Measurements from ENCODE around the gene DHRSX.
"Not testable (repeated sequence)": the region's sequence is repeated elsewhere in the genome, so short reads cannot be mapped to it uniquely, and the experiment has no call there.

Gene DHRSX

DNA sequence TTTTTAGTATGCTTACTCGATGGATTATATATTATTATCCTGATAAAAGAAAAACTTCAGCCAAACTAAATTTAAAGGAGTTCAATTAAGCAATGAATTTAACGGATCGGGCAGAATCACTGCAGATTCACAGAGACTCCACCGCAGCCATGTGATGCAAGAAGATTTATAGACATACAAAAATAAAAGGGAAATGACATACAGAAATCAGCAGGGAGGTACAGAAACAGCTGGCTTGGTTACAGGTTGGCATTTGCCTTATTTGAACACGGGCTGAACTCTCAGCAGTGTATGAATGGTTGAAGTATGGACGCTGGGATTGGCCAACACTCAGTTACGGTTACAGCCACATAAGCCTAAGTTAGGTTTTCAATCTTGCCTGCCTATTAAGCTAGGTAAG, 35.4 kb upstream of the DHRSX start:
- no peak for DNase-seq (ENCODE audit: low read depth)
- no peak overlapping the region for H3K4me3 ChIP-seq (ENCODE audit: low read depth, low read length)
- TF ChIP-seq, protein P1, sequence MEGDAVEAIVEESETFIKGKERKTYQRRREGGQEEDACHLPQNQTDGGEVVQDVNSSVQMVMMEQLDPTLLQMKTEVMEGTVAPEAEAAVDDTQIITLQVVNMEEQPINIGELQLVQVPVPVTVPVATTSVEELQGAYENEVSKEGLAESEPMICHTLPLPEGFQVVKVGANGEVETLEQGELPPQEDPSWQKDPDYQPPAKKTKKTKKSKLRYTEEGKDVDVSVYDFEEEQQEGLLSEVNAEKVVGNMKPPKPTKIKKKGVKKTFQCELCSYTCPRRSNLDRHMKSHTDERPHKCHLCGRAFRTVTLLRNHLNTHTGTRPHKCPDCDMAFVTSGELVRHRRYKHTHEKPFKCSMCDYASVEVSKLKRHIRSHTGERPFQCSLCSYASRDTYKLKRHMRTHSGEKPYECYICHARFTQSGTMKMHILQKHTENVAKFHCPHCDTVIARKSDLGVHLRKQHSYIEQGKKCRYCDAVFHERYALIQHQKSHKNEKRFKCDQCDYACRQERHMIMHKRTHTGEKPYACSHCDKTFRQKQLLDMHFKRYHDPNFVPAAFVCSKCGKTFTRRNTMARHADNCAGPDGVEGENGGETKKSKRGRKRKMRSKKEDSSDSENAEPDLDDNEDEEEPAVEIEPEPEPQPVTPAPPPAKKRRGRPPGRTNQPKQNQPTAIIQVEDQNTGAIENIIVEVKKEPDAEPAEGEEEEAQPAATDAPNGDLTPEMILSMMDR (IDR thresholded peaks at IDR 0.05; ENCODE audit: insufficient read depth, low read depth, low read length, missing control alignments), result no peak

DNA sequence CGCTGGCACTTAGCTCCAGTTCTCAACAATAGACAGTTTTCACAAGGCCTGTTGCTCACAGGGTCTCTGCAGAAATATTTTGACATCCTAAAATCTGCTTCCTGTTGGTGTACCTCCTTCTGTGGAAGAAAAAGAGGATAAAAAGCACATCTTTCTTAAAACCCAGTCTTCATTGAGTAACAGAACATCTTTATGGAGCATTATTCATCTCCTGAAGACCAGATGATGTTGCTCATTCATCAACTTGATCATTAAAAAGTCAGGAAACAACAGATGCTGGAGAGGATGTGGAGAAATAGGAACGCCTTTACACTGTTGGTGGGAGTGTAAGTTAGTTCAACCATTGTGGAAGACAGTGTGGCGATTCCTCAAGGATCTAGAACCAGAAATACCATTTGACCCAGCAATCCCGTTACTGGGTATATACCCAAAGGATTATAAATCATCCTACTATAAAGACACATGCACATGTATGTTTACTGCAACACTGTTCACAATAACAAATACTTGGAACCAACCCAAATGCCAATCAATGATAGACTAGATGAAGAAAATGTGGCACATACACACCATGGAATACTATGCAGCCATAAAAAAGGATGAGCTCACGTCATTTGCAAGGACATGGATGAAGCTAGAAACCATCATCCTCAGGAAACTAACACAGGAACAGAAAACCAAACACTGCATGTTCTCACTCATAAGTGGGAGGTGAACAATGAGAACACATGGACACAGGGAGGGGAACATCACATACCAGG, 33.7 kb upstream of the DHRSX start:
- not testable (repeated sequence) for H3K4me3 ChIP-seq (ENCODE audit: low read depth, low read length); DNase-seq (ENCODE audit: low read depth)

DNA sequence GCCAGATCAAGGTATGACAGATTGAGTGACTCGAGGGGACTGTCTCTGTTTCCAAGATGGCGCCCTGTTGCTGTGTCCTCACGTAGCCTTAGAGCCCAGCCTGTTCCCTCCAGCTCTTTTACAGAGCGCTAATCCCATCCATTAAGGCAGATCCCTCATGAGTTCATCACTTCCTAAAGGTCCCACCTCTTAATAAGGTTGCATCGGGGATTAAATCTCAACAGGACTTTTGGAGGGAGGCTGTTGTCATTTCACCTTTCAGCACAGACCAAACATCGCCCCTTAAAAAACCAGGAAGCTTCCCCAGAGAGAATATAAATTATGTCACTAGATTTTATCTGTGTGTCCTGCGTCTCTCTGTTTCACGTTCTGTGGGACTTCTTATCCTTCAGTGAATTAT, 32.6 kb upstream of the DHRSX start:
- H3K4me3 ChIP-seq (ENCODE audit: low read depth, low read length), result no peak overlapping the region
- TF ChIP-seq, protein P1 (IDR thresholded peaks at IDR 0.05; ENCODE audit: insufficient read depth, low read depth, low read length, missing control alignments), result no peak
- no peak for DNase-seq (ENCODE audit: low read depth)

DNA sequence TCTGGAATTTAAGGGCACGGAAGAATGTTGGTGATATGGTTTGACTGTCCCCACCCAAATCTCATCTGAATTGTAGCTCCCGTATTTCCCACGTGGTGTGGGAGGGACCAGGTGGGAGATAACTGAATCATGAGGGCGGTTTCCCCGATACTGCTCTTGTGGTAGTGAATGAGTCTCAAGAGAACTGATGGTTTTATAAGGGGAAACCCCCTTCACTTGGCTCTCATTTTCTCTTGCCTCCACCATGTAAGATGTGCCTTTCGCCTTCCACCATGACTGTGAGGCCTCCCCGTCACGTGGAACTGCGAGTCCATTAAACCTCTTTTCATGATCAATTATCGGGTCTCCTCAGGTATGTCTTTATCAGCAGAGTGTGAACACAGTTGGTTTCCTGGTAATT, 25.6 kb upstream of the DHRSX start:
- no peak overlapping the region for H3K4me3 ChIP-seq (ENCODE audit: low read depth, low read length)
- TF ChIP-seq, protein P1 (IDR thresholded peaks at IDR 0.05; ENCODE audit: insufficient read depth, low read depth, low read length, missing control alignments), result no peak
- peak; percentile 57 for DNase-seq (ENCODE audit: low read depth)

DNA sequence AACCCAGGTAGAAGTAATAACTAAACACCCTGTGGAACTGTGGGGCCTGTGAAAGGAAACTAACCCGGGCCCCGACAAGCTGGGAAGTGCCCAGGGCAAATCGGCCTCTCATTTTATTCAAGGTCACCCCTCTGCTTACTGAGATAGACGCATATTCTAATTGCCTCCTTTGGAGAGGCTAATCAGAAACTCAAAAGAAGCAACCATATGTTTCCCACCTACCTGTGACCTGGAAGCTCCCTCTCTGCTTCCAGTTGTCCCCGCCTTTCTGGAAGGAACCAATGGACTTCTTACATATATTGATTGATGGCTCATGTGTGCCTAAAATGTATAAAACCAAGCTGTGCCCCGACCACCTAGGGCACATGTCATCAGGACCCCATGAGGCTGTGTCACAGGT, 23.1 kb upstream of the DHRSX start:
- no peak for DNase-seq (ENCODE audit: low read depth)
- TF ChIP-seq, protein P1 (IDR thresholded peaks at IDR 0.05; ENCODE audit: insufficient read depth, low read depth, low read length, missing control alignments), result no peak
- H3K4me3 ChIP-seq (ENCODE audit: low read depth, low read length), result no peak overlapping the region

DNA sequence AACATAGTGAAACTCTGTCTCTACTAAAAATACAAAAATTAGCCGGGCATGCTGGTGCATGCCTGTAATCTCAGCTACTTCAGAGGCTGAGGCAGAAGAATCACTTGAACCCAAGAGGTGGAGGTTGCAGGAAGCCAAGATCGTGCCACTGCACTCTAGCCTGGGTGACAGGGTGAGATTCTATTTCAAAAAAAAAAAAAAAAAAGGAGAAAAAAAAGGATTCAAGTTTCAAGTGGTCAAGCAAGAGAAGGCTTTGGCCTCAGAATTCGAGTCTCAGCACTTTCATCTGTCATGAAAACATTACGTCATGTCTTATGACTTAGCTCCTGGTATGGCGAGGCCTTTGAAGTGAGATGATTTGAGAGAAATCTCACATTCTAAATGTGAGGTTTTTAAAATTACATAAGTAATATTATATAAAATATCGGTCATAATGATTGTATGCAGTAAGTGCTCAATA, 21.2 kb upstream of the DHRSX start:
- no peak overlapping the region for H3K4me3 ChIP-seq (ENCODE audit: low read depth, low read length)
- DNase-seq (ENCODE audit: low read depth), result peak; percentile 73
- TF ChIP-seq, protein P1 (IDR thresholded peaks at IDR 0.05; ENCODE audit: insufficient read depth, low read depth, low read length, missing control alignments), result no peak

DNA sequence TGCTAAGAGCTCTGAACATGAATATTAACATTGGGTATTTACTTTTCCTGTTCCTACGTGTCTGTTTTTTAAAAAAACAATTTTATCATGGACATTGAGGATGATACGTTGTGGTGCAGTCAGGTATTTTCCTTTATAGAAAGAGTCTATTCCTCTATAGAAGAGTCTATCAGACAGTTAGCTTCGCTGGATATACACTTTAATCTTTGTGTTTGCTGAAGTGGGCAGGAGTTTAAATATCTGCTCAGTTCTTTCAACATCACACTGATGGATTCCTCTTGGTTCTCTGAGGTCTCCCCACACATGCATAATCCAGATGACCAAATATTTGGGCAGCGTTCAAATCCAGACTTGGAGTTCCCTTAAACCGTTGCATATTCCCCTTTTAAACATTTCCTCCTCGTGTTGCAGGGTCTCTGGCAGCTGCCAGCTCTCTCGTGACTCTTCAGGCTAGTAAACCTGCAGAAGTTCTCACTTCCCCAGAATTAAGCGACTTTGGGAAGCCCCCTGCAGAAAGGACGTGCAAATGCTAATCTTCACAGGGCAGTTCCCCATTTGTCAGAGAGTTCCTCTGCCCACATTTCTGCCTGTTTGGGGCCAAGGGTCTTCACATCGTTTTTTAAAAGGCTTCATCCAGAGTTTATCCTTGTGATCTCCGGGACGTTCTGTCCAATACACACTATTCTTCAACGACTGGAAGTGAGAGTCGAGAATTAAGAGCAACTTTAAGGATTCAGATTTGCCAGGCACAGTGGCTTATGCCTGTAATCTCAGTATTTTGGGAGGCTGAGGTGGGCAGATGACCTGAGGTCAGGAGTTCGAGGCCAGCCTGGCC, 20.5 kb upstream of the DHRSX start:
- H3K4me3 ChIP-seq (ENCODE audit: low read depth, low read length), result no peak overlapping the region
- TF ChIP-seq, protein P1 (IDR thresholded peaks at IDR 0.05; ENCODE audit: insufficient read depth, low read depth, low read length, missing control alignments), result no peak
- peak; percentile 81 for DNase-seq (ENCODE audit: low read depth)

All from GM12865 (cell line).